IMR-90 (cell line): ENCODE results near the gene B3GAT1. TPM values are rescaled to one million over a fixed set of nuclear protein-coding genes. Genes with fewer than 3 reads are reported as not detected.

ENCODE experiments used
- ATAC-seq: fragments of 200-7000 bp; cut with Tn5 transposase; 2 replicates; pipeline ENCODE4 v1.9.1; 2020; ENCODE audit warnings: low read depth, mild to moderate bottlenecking, moderate library complexity
- BruUV-seq: library from RNA; stranded (reverse); fragments of 400-500 nt; replicated peaks from 2 replicates; lab custom pipeline; 2021; lab: Mats Ljungman, UMichigan
- CTCF ChIA-PET: fragments of 300-600 bp; formaldehyde crosslinking; extraction: SDS; loops from one replicate; lab custom pipeline; 2021; ENCODE audit warnings: antibody characterized with exemption; lab: Yijun Ruan, JAX
- POLR2A ChIA-PET: fragments of 300-600 bp; sonication (Branson Sonifier 250); formaldehyde crosslinking; loops from one replicate; lab custom pipeline; 2022; ENCODE audit warnings: antibody characterized with exemption; ENCODE audit not compliant: unreplicated experiment; lab: Charles Lee
- DNase-seq: peaks from one replicate; pipeline ENCODE4 v3.0.0; 2013
- H2AFZ ChIP-seq: replicated peaks from 2 replicates; pipeline ENCODE3; 2013; ENCODE audit warnings: low read length, mild to moderate bottlenecking; ENCODE audit not compliant: poor library complexity
- H2AK5ac ChIP-seq: 2 replicates; pipeline ENCODE4 v1.6.1; 2013; ENCODE audit warnings: low read depth, low read length, inconsistent platforms
- H2AK9ac ChIP-seq: replicated peaks from 2 replicates; pipeline ENCODE3; 2013; ENCODE audit warnings: mild to moderate bottlenecking, low read depth, low read length, moderate library complexity; ENCODE audit not compliant: poor library complexity
- H2BK120ac ChIP-seq: 2 replicates; pipeline ENCODE4 v1.6.1; 2013; ENCODE audit warnings: low read depth, low read length, inconsistent platforms
- H2BK15ac ChIP-seq: 3 replicates; pipeline ENCODE4 v1.6.1; 2013; ENCODE audit warnings: low read depth, low read length, inconsistent platforms
- H2BK20ac ChIP-seq: 2 replicates; pipeline ENCODE4 v1.6.1; 2013; ENCODE audit warnings: low read depth, mild to moderate bottlenecking, inconsistent platforms, low read length, moderate library complexity
- H2BK5ac ChIP-seq: 2 replicates; pipeline ENCODE4 v1.6.1; 2013; ENCODE audit warnings: mild to moderate bottlenecking, low read depth, low read length, inconsistent platforms; ENCODE audit not compliant: poor library complexity, severe bottlenecking
- H3K14ac ChIP-seq: replicated peaks from 2 replicates; pipeline ENCODE4 v1.6.1; 2013; ENCODE audit warnings: low read depth, low read length, inconsistent platforms
- H3K18ac ChIP-seq: 2 replicates; pipeline ENCODE4 v1.6.1; 2013; ENCODE audit warnings: low read depth, low read length, control low read depth
- H3K23ac ChIP-seq: 2 replicates; pipeline ENCODE4 v1.6.1; 2013; ENCODE audit warnings: low read depth, low read length, inconsistent platforms
- H3K27ac ChIP-seq: 2 replicates; pipeline ENCODE4 v1.5.1; 2013; ENCODE audit warnings: mild to moderate bottlenecking, control low read depth, low read length; ENCODE audit not compliant: insufficient read depth
- H3K27me3 ChIP-seq: 2 replicates; pipeline ENCODE4 v1.6.1; 2013; ENCODE audit warnings: low read length; ENCODE audit not compliant: control insufficient read depth, insufficient read depth
- H3K36me3 ChIP-seq: 2 replicates; pipeline ENCODE4 v1.6.1; 2013; ENCODE audit warnings: low read length, mixed read lengths; ENCODE audit not compliant: control insufficient read depth, insufficient read depth
- H3K4ac ChIP-seq: 2 replicates; pipeline ENCODE4 v1.6.1; 2013; ENCODE audit warnings: low read depth, low read length, inconsistent platforms
- H3K4me1 ChIP-seq: 2 replicates; pipeline ENCODE4 v1.6.1; 2013; ENCODE audit warnings: low read length, mixed read lengths; ENCODE audit not compliant: control insufficient read depth, insufficient read depth
- H3K4me2 ChIP-seq: 2 replicates; pipeline ENCODE4 v1.6.1; 2013; ENCODE audit warnings: low read depth, mild to moderate bottlenecking, control low read depth, low read length, moderate library complexity
- H3K4me3 ChIP-seq: 2 replicates; pipeline ENCODE4 v1.5.1; 2013; ENCODE audit warnings: low read depth, mild to moderate bottlenecking, control low read depth, low read length, moderate library complexity; ENCODE audit not compliant: insufficient read depth
- H3K56ac ChIP-seq: 2 replicates; pipeline ENCODE4 v1.6.1; 2013; ENCODE audit warnings: low read length, inconsistent platforms; ENCODE audit not compliant: insufficient read depth; ENCODE audit errors: extremely low read depth
- H3K79me1 ChIP-seq, 2 experiments: 2 replicates each; pipeline ENCODE4 v1.6.1; 2013; ENCODE audit warnings: low read length in 2 of 2, inconsistent platforms in 1 of 2, low read depth in 1 of 2
- H3K9ac ChIP-seq: 2 replicates; pipeline ENCODE4 v1.6.1; 2013; ENCODE audit warnings: low read depth, low read length, control low read depth
- H3K9me1 ChIP-seq: 2 replicates; pipeline ENCODE4 v1.6.1; 2013; ENCODE audit warnings: low read length, inconsistent platforms; ENCODE audit not compliant: insufficient read depth
- H3K9me3 ChIP-seq: 2 replicates; pipeline ENCODE4 v1.6.1; 2013; ENCODE audit warnings: low read length; ENCODE audit not compliant: control insufficient read depth, insufficient read depth
- H4K20me1 ChIP-seq: 2 replicates; pipeline ENCODE4 v1.6.1; 2013; ENCODE audit warnings: low read length, inconsistent platforms; ENCODE audit not compliant: insufficient read depth
- H4K5ac ChIP-seq: 2 replicates; pipeline ENCODE4 v1.6.1; 2013; ENCODE audit warnings: mild to moderate bottlenecking, low read depth, low read length, control low read depth
- H4K8ac ChIP-seq, 2 experiments: 2 replicates each; pipeline ENCODE4 v1.6.1; 2013; ENCODE audit warnings: low read depth in 2 of 2, low read length in 2 of 2, control low read depth in 1 of 2, inconsistent platforms in 1 of 2
- H4K91ac ChIP-seq: 2 replicates; pipeline ENCODE4 v1.6.1; 2013; ENCODE audit warnings: low read depth, low read length, inconsistent platforms; ENCODE audit not compliant: insufficient read depth
- BHLHE40 ChIP-seq: fragments of 150-350 bp; IDR thresholded peaks from 2 replicates; pipeline ENCODE4 v1.6.1; 2016; ENCODE audit warnings: mild to moderate bottlenecking, low read depth, low read length
- CEBPB ChIP-seq: IDR thresholded peaks from 2 replicates; pipeline ENCODE4 v1.6.1; 2012; ENCODE audit warnings: low read depth, low read length, improper control_type of control experiment
- CHD1 ChIP-seq: IDR thresholded peaks from 2 replicates; pipeline ENCODE4 v1.6.1; 2012; ENCODE audit warnings: low read depth, low read length, improper control_type of control experiment
- CTCF ChIP-seq: conservative IDR thresholded peaks from 2 replicates; pipeline ENCODE4 v1.5.1; 2012; ENCODE audit warnings: mild to moderate bottlenecking, low read depth, low read length, improper control_type of control experiment
- ELK1 ChIP-seq: fragments of 150-350 bp; IDR thresholded peaks from 2 replicates; pipeline ENCODE4 v1.6.1; 2016; ENCODE audit warnings: low read depth, mild to moderate bottlenecking, low read length, moderate library complexity, borderline replicate concordance
- FOS ChIP-seq: fragments of 150-350 bp; IDR thresholded peaks from 2 replicates; pipeline ENCODE4 v1.6.1; 2016; ENCODE audit warnings: low read depth, low read length
- MAFK ChIP-seq: IDR thresholded peaks from 2 replicates; pipeline ENCODE4 v1.6.1; 2012; ENCODE audit warnings: low read depth, low read length, improper control_type of control experiment
- MAZ ChIP-seq: IDR thresholded peaks from 2 replicates; pipeline ENCODE4 v1.6.1; 2012; ENCODE audit warnings: low read depth, mild to moderate bottlenecking, low read length, improper control_type of control experiment, moderate library complexity, borderline replicate concordance
- MXI1 ChIP-seq: IDR thresholded peaks from 2 replicates; pipeline ENCODE4 v1.6.1; 2012; ENCODE audit warnings: low read depth, mild to moderate bottlenecking, low read length, moderate library complexity, borderline replicate concordance
- NFE2L2 ChIP-seq: fragments of 150-350 bp; IDR thresholded peaks from 2 replicates; pipeline ENCODE4 v1.6.1; 2016; ENCODE audit warnings: low read depth, mild to moderate bottlenecking, low read length
- POLR2A ChIP-seq: IDR thresholded peaks from 2 replicates; pipeline ENCODE4 v1.6.1; 2012; ENCODE audit warnings: mild to moderate bottlenecking, low read depth, low read length
- RAD21 ChIP-seq: IDR thresholded peaks from 2 replicates; pipeline ENCODE4 v1.6.1; 2012; ENCODE audit warnings: low read length, improper control_type of control experiment
- RCOR1 ChIP-seq: IDR thresholded peaks from 2 replicates; pipeline ENCODE4 v1.6.1; 2012; ENCODE audit warnings: mild to moderate bottlenecking, low read length, improper control_type of control experiment; ENCODE audit not compliant: insufficient replicate concordance
- RFX5 ChIP-seq: IDR thresholded peaks from 2 replicates; pipeline ENCODE4 v1.8.0; 2012; ENCODE audit warnings: low read depth, mild to moderate bottlenecking, low read length, moderate library complexity
- USF2 ChIP-seq: fragments of 150-350 bp; IDR thresholded peaks from 2 replicates; pipeline ENCODE4 v1.6.1; 2017; ENCODE audit warnings: mild to moderate bottlenecking, antibody characterized with exemption, low read length, low read depth
- WGBS, 2 experiments: methylation state at CpG; one replicate each; pipeline versions ENCODE4 v1.1.5 to v1.1.7; 2013; ENCODE audit warnings: missing lambda C conversion rate in 2 of 2; ENCODE audit not compliant: insufficient read length in 1 of 2; ENCODE audit errors: extremely low coverage in 2 of 2; 5-methylcytosine and 5-hydroxymethylcytosine counted together
- dilution Hi-C: fragments of 300-500 bp; cut with HindIII; formaldehyde crosslinking; loops from one replicate; pipeline ENCODE4 v1.14.3; 2018; ENCODE audit warnings: low sequenced_read_pairs; ENCODE audit not compliant: unreplicated experiment
- in situ Hi-C: fragments of 300-500 bp; cut with MboI; formaldehyde crosslinking; loops from 3 replicates; pipeline ENCODE4 v1.14.3; 2019; ENCODE audit warnings: low sequenced_read_pairs, inconsistent platforms, mixed read lengths
- intact Hi-C: fragments of 100-400 bp; cut with micrococcal nuclease; formaldehyde crosslinking; loops from 2 replicates; pipeline ENCODE4 v1.10.0; 2022
- polyA plus RNA-seq, 3 experiments: library from polyadenylated mRNA; depleted of rRNA; stranded (reverse); fragments of >200 nt; gene quantifications; 2 replicates each; pipeline ENCODE4 v1.2.3, GENCODE V29; 2012; ENCODE audit warnings: low replicate concordance in 1 of 3
- total RNA-seq: library from RNA; depleted of rRNA; stranded (reverse); fragments of >200 nt; gene quantifications from 2 replicates; pipeline ENCODE4 v1.2.3, GENCODE V29; 2012

The B3GAT1 gene
- total and polyA plus RNA-seq, 2 of the 4 experiments (the other 2 are of a cell fraction), result not detected

GRCh38 chr11:134404575-134405341 is 7.3 kb downstream of the B3GAT1 start:
- H3K9me1 ChIP-seq, result no peaks in the 10 kb centered on the region
- H3K36me3 ChIP-seq, result no peaks in the 10 kb centered on the region
- WGBS, 2 experiments, result 70% methylated on average over 8 of the region's 30 CpGs; no CpG with 5 or more reads in 1 of the 2 experiments
- no peak overlapping the region for H3K4me2 ChIP-seq
- H4K5ac ChIP-seq, result no peak overlapping the region
- ChIA-PET CTCF (no interaction called here), POLR2A (no interaction called here)
- H3K4me1 ChIP-seq, result no peaks in the 10 kb centered on the region
- no peaks in the 10 kb centered on the region for H4K20me1 ChIP-seq
- no peak overlapping the region for H2AFZ ChIP-seq
- no TSS peak for BruUV-seq
- DNase-seq (no peak), ATAC-seq (no peak)
- H2BK5ac ChIP-seq, result no peak overlapping the region
- intact Hi-C loops, result no loop called here
- no peak overlapping the region for H3K4ac ChIP-seq
- dilution Hi-C loops, result no loop called here
- H3K79me1 ChIP-seq, result no peaks in the 10 kb centered on the region
- no peaks in the 10 kb centered on the region for H3K27me3 ChIP-seq
- no peak overlapping the region for H2BK120ac ChIP-seq
- no peak overlapping the region for H3K27ac ChIP-seq
- no peak overlapping the region for H4K8ac ChIP-seq
- H2BK15ac ChIP-seq, result no peak overlapping the region
- no peak overlapping the region for H3K18ac ChIP-seq
- H3K14ac ChIP-seq, result no peak overlapping the region
- no peak overlapping the region for H4K91ac ChIP-seq
- H3K56ac ChIP-seq, result no peak overlapping the region
- TF ChIP-seq MXI1 (no peak), BHLHE40 (no peak), POLR2A (no peak), NFE2L2 (no peak), RAD21 (no peak), CHD1 (no peak), CTCF (no peak), MAFK (no peak), CEBPB (no peak), USF2 (no peak), FOS (no peak), RCOR1 (no peak), ELK1 (no peak), RFX5 (no peak), MAZ (no peak)
- no peak overlapping the region for H2BK20ac ChIP-seq
- in situ Hi-C loops, result no loop called here
- H2AK5ac ChIP-seq, result no peak overlapping the region
- no peak overlapping the region for H2AK9ac ChIP-seq
- H3K9ac ChIP-seq, result no peak overlapping the region
- H3K9me3 ChIP-seq, result peaks cover 8% of the 10 kb centered on the region
- H3K4me3 ChIP-seq, result no peak overlapping the region
- H3K23ac ChIP-seq, result no peak overlapping the region
